H9 (cell line): ENCODE data around the gene PNO1. TPM values are rescaled to one million over a fixed set of nuclear protein-coding genes. Genes with fewer than 3 reads are reported as not detected.
A peak's percentile ranks its signal among the peaks of the same experiment; 100 is the strongest.

ENCODE experiments used
- DNase-seq: peaks from one replicate; pipeline ENCODE4 v3.0.0-alpha.2; 2017
- H2AFZ ChIP-seq: one replicate; pipeline ENCODE4 v1.6.1; 2013; ENCODE audit warnings: mild to moderate bottlenecking, low read length, control low read depth, moderate library complexity
- H2AK5ac ChIP-seq: 2 replicates; pipeline ENCODE4 v1.6.1; 2013; ENCODE audit warnings: low read length, control low read depth, mixed read lengths; ENCODE audit not compliant: insufficient read length
- H2BK120ac ChIP-seq: one replicate; pipeline ENCODE4 v1.6.1; 2013; ENCODE audit warnings: low read depth, mild to moderate bottlenecking, low read length, control low read depth, inconsistent platforms; ENCODE audit not compliant: poor library complexity, severe bottlenecking
- H2BK12ac ChIP-seq: 2 replicates; pipeline ENCODE4 v1.6.1; 2013; ENCODE audit warnings: low read length, control low read depth, mixed read lengths, low read depth; ENCODE audit not compliant: insufficient read length
- H2BK15ac ChIP-seq: 2 replicates; pipeline ENCODE4 v1.6.1; 2013; ENCODE audit warnings: low read depth, low read length, control low read depth
- H2BK20ac ChIP-seq: one replicate; pipeline ENCODE4 v1.6.1; 2013; ENCODE audit warnings: low read depth, mild to moderate bottlenecking, low read length, control low read depth, inconsistent platforms; ENCODE audit not compliant: poor library complexity, severe bottlenecking
- H2BK5ac ChIP-seq: 2 replicates; pipeline ENCODE4 v1.6.1; 2013; ENCODE audit warnings: low read length, control low read depth, mixed read lengths; ENCODE audit not compliant: insufficient read length
- H3K14ac ChIP-seq: 2 replicates; pipeline ENCODE4 v1.6.1; 2013; ENCODE audit warnings: low read length, control low read depth; ENCODE audit not compliant: insufficient read depth
- H3K18ac ChIP-seq: 2 replicates; pipeline ENCODE4 v1.6.1; 2013; ENCODE audit warnings: low read depth, mild to moderate bottlenecking, mixed read lengths, low read length, control low read depth; ENCODE audit not compliant: insufficient read length
- H3K23ac ChIP-seq: 2 replicates; pipeline ENCODE4 v1.6.1; 2013; ENCODE audit warnings: low read length, control low read depth, mixed read lengths, low read depth; ENCODE audit not compliant: insufficient read length
- H3K23me2 ChIP-seq: 2 replicates; pipeline ENCODE4 v1.6.1; 2013; ENCODE audit warnings: low read depth, mild to moderate bottlenecking, mixed read lengths, low read length, control low read depth; ENCODE audit not compliant: insufficient read length, poor library complexity, severe bottlenecking
- H3K27ac ChIP-seq: 2 replicates; pipeline ENCODE4 v1.5.1; 2013; ENCODE audit warnings: low read length, control low read depth, mixed read lengths, low read depth; ENCODE audit not compliant: insufficient read length
- H3K27me3 ChIP-seq: 2 replicates; pipeline ENCODE4 v1.6.1; 2013; ENCODE audit warnings: low read length, control low read depth, inconsistent platforms; ENCODE audit not compliant: insufficient read depth
- H3K4ac ChIP-seq: 2 replicates; pipeline ENCODE4 v1.6.1; 2013; ENCODE audit warnings: low read depth, mild to moderate bottlenecking, control low read depth, inconsistent platforms, low read length, moderate library complexity
- H3K4me1 ChIP-seq: 2 replicates; pipeline ENCODE4 v1.6.1; 2013; ENCODE audit warnings: low read length, control low read depth, inconsistent platforms; ENCODE audit not compliant: insufficient read depth
- H3K4me2 ChIP-seq: 2 replicates; pipeline ENCODE4 v1.6.1; 2013; ENCODE audit warnings: low read length, control low read depth, mixed read lengths; ENCODE audit not compliant: insufficient read length, insufficient read depth
- H3K56ac ChIP-seq: 2 replicates; pipeline ENCODE4 v1.6.1; 2013; ENCODE audit warnings: low read depth, mild to moderate bottlenecking, mixed read lengths, low read length, control low read depth; ENCODE audit not compliant: insufficient read length
- H3K79me1 ChIP-seq: 2 replicates; pipeline ENCODE4 v1.6.1; 2013; ENCODE audit warnings: low read depth, mild to moderate bottlenecking, moderate library complexity, low read length, control low read depth, inconsistent platforms; ENCODE audit not compliant: insufficient read depth, poor library complexity, severe bottlenecking
- H3K79me2 ChIP-seq: 2 replicates; pipeline ENCODE4 v1.6.1; 2013; ENCODE audit warnings: low read length, control low read depth, inconsistent platforms; ENCODE audit not compliant: insufficient read depth
- H3K9ac ChIP-seq: 2 replicates; pipeline ENCODE4 v1.6.1; 2013; ENCODE audit warnings: low read length, control low read depth, mixed read lengths; ENCODE audit not compliant: insufficient read length; ENCODE audit errors: extremely low read depth
- H3K9me3 ChIP-seq: one replicate; pipeline ENCODE4 v1.6.1; 2013; ENCODE audit warnings: low read depth, low read length, inconsistent platforms; ENCODE audit not compliant: control insufficient read depth
- H3T11ph ChIP-seq: one replicate; pipeline ENCODE4 v1.6.1; 2013; ENCODE audit warnings: mild to moderate bottlenecking, low read length, control low read depth, inconsistent platforms
- H4K20me1 ChIP-seq: one replicate; pipeline ENCODE4 v1.6.1; 2013; ENCODE audit not compliant: control insufficient read depth, insufficient read length, insufficient read depth
- H4K5ac ChIP-seq: 2 replicates; pipeline ENCODE4 v1.6.1; 2013; ENCODE audit warnings: low read depth, mild to moderate bottlenecking, mixed read lengths, low read length, control low read depth; ENCODE audit not compliant: insufficient read length
- H4K8ac ChIP-seq: replicated peaks from 2 replicates; pipeline ENCODE4 v1.6.1; 2013; ENCODE audit warnings: low read length, control low read depth, mixed read lengths, low read depth; ENCODE audit not compliant: insufficient read length
- H4K91ac ChIP-seq: 2 replicates; pipeline ENCODE4 v1.6.1; 2013; ENCODE audit warnings: low read depth, mild to moderate bottlenecking, moderate library complexity, mixed read lengths, low read length, control low read depth; ENCODE audit not compliant: insufficient read length
- H3K27ac Mint-ChIP-seq, 3 experiments: 2 replicates in 2 of 3; 3 replicates in 1 of 3; pipeline ENCODE4 v1.8.0; 2020 to 2021; ENCODE audit warnings: mixed read lengths in 3 of 3, mild to moderate bottlenecking in 1 of 3, moderate library complexity in 1 of 3
- H3K27me3 Mint-ChIP-seq: 2 replicates; pipeline ENCODE4 v1.8.0; 2021; ENCODE audit warnings: low read depth, mild to moderate bottlenecking, moderate library complexity, mixed read lengths
- H3K36me3 Mint-ChIP-seq, 3 experiments: 2 replicates in 2 of 3; 3 replicates in 1 of 3; pipeline ENCODE4 v1.8.0; 2020 to 2021; ENCODE audit warnings: low read depth in 3 of 3, mixed read lengths in 3 of 3; ENCODE audit not compliant: insufficient read depth in 1 of 3
- H3K4me1 Mint-ChIP-seq, 2 experiments: 2 replicates each; pipeline ENCODE4 v1.8.0; 2020; ENCODE audit warnings: mixed read lengths in 2 of 2
- H3K4me3 Mint-ChIP-seq, 2 experiments: 2 replicates in 1 of 2; 3 replicates in 1 of 2; pipeline ENCODE4 v1.8.0; 2020 to 2021; ENCODE audit warnings: mild to moderate bottlenecking in 2 of 2, mixed read lengths in 2 of 2, moderate library complexity in 1 of 2
- H3K9me3 Mint-ChIP-seq, 2 experiments: 2 replicates in 1 of 2; 3 replicates in 1 of 2; pipeline ENCODE4 v1.8.0; 2020; ENCODE audit warnings: mild to moderate bottlenecking in 2 of 2, mixed read lengths in 2 of 2, moderate library complexity in 1 of 2
- WGBS: extraction: QIAGEN DNeasy Blood & Tissue Kit; methylation state at CpG from one replicate; pipeline ENCODE4 v1.1.7; 2013; ENCODE audit warnings: missing lambda C conversion rate, low lambda C conversion rate, mixed read lengths; ENCODE audit not compliant: insufficient read length; ENCODE audit errors: extremely low coverage; 5-methylcytosine and 5-hydroxymethylcytosine counted together
- total RNA-seq: library from RNA; stranded (reverse); gene quantifications from 2 replicates; pipeline ENCODE4 v1.2.1, GENCODE V29; 2021
- TF ChIP-seq, protein P1 (sequence below): fragments of 200-600 bp; sonication (generic); conservative IDR thresholded peaks from 3 replicates; pipeline ENCODE4 v1.8.0; 2021; ENCODE audit warnings: antibody characterized with exemption, mild to moderate bottlenecking

The PNO1 gene
- total RNA-seq, 1 experiment from 2014 or later, result 46.5 TPM

GRCh38 chr2:68182902-68183301 lies 25.2 kb downstream of the PNO1 start:
- no peak overlapping the region for H3K23ac ChIP-seq
- peak overlapping the region in 1 of 3 experiments; percentile 11; a peak in 1 of 7 replicates for H3K27ac Mint-ChIP-seq
- no peak overlapping the region for H2AFZ ChIP-seq
- H4K91ac ChIP-seq, result no peak overlapping the region
- H2AK5ac ChIP-seq, result no peak overlapping the region
- no peak overlapping the region for H4K5ac ChIP-seq
- TF ChIP-seq, protein P1, sequence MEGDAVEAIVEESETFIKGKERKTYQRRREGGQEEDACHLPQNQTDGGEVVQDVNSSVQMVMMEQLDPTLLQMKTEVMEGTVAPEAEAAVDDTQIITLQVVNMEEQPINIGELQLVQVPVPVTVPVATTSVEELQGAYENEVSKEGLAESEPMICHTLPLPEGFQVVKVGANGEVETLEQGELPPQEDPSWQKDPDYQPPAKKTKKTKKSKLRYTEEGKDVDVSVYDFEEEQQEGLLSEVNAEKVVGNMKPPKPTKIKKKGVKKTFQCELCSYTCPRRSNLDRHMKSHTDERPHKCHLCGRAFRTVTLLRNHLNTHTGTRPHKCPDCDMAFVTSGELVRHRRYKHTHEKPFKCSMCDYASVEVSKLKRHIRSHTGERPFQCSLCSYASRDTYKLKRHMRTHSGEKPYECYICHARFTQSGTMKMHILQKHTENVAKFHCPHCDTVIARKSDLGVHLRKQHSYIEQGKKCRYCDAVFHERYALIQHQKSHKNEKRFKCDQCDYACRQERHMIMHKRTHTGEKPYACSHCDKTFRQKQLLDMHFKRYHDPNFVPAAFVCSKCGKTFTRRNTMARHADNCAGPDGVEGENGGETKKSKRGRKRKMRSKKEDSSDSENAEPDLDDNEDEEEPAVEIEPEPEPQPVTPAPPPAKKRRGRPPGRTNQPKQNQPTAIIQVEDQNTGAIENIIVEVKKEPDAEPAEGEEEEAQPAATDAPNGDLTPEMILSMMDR, result no peak
- no peak overlapping the region for H3K18ac ChIP-seq
- H3K79me2 ChIP-seq, result no peaks in the 10 kb centered on the region; the same call in 1 of the 2 replicates
- no CpG with 5 or more reads among the region's 1 CpG for WGBS
- peaks cover 3% of the 10 kb centered on the region for H3K79me1 ChIP-seq
- H3K14ac ChIP-seq, result no peak overlapping the region
- no peak overlapping the region for H2BK120ac ChIP-seq
- H3K4me1 ChIP-seq, result no peaks in the 10 kb centered on the region
- no peak overlapping the region for H2BK15ac ChIP-seq
- H2BK5ac ChIP-seq, result no peak overlapping the region
- H3K27me3 ChIP-seq, result no peaks in the 10 kb centered on the region
- DNase-seq, result no peak
- peaks cover 0 to 5% of the 10 kb centered on the region in 2 experiments; a peak in 1 of 4 replicates for H3K4me1 Mint-ChIP-seq
- no peaks in the 10 kb centered on the region for H3K23me2 ChIP-seq
- no peak overlapping the region for H2BK12ac ChIP-seq
- no peak overlapping the region for H3T11ph ChIP-seq
- H2BK20ac ChIP-seq, result no peak overlapping the region
- H3K9ac ChIP-seq, result no peak overlapping the region
- H3K27ac ChIP-seq, result no peak overlapping the region
- no peaks in the 10 kb centered on the region for H3K27me3 Mint-ChIP-seq
- no peaks in the 10 kb centered on the region for H3K9me3 Mint-ChIP-seq
- no peaks in the 10 kb centered on the region for H4K20me1 ChIP-seq
- H3K56ac ChIP-seq, result no peak overlapping the region
- peaks cover 7 to 37% (median 31%) of the 10 kb centered on the region in 3 experiments; a peak in 6 of 7 replicates for H3K36me3 Mint-ChIP-seq
- no peak overlapping the region for H4K8ac ChIP-seq
- no peak overlapping the region for H3K4ac ChIP-seq
- H3K9me3 ChIP-seq, result no peaks in the 10 kb centered on the region
- H3K4me3 Mint-ChIP-seq, result no peak overlapping the region
- H3K4me2 ChIP-seq, result no peak overlapping the region
